GM18498 (cell line): ENCODE measurements around the gene BEST1.
"Not testable (repeated sequence)": the region's sequence is repeated elsewhere in the genome, so short reads cannot be mapped to it uniquely, and the experiment has no call there.

Source experiments
- ATAC-seq: cut with Tn5 transposase; IDR thresholded peaks from one replicate; pipeline ENCODE4 v1.9.1; 2021; ENCODE audit warnings: mild to moderate bottlenecking, moderate library complexity; ENCODE audit not compliant: unreplicated experiment

The BEST1 gene

DNA sequence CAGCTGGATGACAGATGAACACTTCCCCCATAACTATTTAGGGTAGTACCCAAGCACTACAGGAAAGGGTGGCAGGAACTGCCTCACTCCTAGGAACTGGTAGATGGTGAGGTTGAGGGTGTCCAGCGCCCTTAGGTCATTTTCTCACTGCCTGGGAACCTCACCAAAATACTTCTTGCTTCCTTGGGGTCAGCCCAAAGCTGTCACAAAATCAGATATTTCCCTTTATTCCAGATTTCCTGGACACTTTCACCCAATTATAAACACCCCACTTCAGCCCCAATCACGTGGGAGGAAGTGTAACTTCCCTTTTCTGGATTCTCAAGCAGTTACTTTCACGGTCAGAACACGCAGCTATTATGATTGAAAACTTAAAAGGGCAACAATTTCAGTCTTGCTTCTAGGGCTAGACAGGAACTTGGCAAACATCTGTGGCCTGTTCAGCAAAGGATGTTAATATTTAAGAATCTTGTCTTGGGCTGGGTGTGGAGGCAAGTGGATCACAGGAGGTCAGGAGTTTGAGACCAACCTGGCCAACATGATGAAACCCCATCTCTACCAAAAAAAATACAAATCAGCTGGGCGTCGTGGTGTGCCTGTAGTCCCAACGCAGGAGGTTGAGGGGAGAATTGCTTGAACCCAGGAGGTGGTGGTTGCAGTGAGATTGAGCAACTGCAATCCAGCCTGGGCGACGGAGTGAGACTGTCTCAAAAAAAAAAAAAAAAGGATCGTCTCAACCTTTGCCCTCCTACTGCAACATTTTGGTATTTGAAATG lies 13.3 kb downstream of the BEST1 start:
- no peak for ATAC-seq

DNA sequence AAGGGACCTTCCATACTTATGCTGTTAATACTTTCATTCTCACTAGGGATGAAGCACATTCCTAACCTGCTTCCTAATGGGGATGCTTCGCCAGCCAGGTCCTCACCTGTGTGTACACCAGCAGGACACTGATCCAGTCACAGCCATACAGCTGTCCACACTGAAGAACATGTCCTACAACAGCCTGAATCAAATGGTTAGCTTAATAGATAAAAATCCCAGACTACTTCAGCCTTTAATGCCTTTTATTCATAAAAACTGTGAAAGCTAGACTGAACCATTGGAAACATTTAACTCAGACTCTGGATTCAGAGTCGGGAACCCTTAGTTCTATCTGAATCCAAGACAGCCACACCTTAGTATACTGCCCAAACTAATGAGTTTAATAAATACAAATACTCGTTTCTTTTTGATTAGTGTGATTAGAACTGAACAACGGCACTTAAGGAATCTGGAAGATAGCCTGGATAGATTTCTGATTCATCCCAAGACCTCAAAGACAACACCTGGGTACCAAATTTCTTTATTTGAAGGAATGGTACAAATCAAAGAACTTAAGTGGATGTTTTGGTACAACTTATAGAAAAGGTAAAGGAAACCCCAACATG lies 14.0 kb downstream of the BEST1 start:
- ATAC-seq: no peak

DNA sequence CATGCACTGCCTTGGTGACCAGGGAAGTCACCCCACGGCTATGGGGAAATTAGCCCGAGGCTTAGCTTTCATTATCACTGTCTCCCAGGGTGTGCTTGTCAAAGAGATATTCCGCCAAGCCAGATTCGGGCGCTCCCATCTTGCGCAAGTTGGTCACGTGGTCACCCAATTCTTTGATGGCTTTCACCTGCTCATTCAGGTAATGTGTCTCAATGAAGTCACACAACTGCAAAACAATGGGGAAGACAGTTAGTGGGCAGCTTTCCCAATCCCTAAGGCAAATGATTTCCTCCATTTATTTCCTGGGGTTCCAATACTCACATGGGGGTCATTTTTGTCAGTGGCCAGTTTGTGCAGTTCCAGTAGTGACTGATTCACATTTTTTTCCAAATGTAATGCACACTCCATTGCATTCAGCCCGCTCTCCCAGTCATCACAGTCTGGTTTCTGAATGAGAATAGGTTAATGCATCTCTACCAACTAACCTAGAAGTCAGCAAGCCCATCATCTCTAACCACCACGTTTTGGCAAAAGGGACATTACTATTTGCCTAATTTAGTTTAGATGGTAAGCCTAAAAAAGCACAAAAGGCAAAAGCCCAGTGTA lies 14.6 kb downstream of the BEST1 start:
- ATAC-seq: not testable (repeated sequence)

DNA sequence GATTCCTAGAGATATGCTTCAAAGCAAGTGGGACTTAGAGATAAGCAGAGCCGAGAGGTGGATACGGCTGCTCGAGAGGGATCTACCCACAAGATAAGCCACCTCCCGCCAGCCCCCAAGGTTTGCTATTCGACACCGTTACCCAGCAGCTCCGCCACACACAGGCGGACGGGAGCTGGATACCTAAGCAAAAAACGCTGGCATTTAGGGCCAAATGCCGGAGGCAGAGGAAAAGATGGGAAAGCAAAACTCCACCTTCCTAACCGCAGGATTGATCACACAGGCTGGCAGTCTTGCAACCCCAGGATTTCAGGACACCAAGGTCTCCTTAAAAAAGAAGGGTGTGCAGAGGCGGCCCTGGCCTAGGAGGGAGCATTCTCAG lies 16.6 kb downstream of the BEST1 start:
- ATAC-seq: no peak

DNA sequence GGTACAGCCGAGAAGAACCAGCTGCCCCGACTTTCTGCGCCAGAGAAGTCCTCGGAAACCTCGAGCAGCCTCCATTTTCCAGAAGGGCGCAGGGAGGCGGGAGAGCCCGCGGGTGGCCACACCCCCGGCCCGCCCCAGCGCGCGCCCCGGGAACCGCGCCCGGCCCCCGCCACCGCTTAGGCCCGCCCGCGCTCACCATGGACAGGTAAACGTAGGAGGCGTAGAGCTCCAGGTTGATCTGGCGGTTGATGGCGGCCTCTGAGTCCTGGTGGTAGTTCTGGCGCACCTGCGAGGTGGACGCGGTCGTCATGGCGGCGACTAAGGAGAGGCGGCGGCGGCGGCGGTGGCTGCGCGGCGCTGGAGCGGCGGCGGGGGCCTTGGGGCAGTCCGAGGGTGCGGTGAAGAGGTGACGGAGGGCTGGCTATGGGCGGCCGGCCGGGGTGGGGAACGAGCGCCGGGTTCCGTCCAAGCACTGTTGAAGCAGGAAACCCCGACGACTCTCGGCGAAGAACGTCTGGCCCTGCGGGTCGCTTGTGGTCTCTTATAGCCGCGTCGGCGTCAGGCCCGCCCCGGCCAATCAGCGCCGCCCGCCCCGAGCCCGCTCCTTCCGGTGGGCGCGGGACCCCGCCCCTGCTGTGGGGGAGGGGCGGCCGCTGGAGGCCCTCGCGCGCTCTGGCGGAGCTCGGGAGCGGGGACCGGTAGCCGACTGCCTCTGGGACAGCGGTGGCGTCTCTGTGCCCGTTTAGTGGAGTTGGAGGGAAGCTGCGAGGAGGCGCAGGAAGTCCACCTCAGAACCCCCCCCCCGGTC lies 17.2 kb downstream of the BEST1 start, which contains the start of gene FTH1:
TSS of gene FTH1 (minus strand) at position 519 of the 808 bp plus-strand sequence. CDS start at position 310, 209 bp downstream.
- peak; percentile 67 for ATAC-seq

DNA sequence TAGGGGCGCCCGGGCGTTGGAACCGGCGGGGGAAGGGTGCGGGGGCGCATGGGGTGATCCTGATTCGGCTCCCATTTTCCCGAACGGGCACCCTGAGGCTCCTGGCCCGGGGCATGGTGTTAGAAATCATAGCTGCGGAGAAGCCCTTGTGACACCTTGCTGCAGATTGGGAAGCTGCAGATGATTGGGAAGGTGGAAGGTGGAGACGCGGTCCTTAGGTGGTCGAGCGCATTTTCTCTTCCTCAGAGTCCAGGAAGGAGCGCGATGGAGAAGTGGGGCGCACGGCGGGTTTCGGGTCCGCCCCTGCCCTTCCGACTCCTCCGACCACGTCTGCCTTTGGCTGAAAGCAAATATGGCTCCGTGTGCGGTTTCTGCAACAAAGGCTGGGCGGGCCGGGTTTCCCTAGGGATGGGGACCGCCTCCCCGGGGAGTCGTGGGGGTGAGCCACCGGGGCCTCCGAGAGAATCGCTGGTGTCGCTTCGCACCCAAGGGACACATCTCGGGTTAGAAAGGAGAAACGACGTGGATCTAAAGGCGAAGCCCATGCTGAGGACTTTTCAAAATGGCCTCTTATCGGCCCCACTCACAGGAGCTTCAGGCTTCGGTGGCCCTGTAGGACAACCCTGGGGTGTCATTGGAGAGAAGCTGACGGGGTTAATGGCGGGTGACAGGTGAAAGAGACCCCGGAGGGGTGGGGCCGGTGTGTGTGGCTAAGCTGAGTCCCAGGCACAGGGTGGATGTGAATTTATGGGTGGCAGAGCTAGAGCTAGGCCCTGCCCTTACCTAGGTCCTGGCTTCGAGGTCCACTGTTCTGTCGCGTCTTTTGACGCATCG lies 18.0 kb downstream of the BEST1 start:
- ATAC-seq: peak; percentile 28

DNA sequence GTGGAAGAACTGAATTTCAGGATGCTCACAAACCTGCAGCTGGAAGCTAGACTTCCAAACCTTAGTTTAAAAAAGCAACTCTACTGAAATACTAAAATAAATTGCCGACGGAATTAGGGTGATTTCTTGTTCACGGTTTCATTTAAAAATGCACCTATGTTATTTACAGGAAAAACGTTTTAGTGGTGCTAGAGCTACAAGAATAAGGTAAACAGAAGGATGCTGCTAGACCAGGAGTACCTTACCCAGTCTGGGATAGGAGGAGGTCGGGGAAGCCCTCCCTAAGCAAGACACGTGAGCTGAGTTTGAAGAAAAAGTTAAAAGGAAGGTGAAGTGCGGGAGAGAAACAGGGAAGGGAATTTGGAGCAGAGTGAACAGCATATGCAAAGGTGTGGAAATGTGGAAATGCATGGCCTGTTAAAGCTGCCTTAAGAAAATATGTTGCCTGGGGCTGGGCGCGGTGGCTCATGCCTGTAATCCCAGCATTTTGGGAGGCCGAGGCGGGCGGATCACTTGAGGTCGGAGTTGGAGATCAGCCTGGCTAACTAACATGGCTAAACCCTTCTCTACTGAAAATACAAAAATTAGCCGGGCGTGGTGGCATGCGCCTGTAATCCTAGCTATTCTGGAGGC lies 18.7 kb downstream of the BEST1 start:
- no peak for ATAC-seq

DNA sequence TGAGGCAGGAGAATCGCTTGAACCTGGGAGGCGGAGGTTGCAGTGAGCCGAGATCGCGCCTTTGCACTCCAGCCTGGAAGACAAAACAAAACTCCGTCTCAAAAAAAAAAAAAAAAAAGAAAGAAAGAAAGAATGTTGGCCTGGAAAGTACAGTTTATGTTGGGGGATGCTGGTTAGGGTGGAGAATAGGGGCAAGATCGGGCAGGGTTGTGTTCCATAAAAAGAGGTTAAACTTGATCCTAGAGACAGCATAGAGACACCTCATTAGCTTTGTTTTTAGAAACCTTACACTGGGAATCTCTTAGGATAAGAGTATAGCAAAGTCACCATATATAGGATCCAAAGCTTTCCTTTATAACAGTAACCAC lies 19.2 kb downstream of the BEST1 start:
- ATAC-seq: no peak

DNA sequence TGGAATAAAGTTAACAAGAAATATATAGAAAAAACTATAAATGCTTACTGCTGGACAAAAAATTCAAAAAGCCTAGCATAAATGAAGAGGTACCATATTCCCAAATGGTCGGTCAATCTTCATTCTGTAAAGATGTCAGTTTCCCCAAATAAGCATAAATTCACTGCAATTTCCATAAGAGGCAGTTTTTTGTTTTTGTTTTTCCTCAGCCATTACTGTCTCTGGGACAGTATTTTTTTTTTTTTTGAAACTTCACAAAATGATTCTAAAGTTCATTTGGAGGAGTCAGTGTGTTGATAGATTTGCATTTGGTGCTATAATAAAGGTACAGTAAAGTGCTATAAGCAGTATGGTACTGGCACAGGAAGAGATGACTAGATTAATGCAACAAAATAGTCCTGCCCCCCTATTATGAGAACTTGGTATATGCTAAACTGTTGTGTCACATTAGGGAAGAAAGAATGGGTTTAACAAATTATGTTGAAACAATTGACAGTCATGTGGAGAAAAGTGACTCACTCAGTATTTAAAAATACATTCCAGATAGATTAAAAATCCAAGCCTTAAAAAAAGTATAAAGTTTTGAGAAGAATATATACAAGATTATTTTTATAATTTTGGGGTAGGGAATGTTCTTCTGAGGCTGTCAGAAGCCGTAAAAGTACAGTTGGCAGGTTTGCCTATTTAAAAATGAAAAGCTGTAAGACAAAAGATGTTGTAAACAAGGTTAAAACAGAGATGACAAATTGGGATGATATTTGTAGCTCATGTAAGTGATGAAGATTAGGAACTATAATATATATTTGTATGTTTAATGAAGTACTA lies 19.9 kb downstream of the BEST1 start:
- ATAC-seq: no peak

DNA sequence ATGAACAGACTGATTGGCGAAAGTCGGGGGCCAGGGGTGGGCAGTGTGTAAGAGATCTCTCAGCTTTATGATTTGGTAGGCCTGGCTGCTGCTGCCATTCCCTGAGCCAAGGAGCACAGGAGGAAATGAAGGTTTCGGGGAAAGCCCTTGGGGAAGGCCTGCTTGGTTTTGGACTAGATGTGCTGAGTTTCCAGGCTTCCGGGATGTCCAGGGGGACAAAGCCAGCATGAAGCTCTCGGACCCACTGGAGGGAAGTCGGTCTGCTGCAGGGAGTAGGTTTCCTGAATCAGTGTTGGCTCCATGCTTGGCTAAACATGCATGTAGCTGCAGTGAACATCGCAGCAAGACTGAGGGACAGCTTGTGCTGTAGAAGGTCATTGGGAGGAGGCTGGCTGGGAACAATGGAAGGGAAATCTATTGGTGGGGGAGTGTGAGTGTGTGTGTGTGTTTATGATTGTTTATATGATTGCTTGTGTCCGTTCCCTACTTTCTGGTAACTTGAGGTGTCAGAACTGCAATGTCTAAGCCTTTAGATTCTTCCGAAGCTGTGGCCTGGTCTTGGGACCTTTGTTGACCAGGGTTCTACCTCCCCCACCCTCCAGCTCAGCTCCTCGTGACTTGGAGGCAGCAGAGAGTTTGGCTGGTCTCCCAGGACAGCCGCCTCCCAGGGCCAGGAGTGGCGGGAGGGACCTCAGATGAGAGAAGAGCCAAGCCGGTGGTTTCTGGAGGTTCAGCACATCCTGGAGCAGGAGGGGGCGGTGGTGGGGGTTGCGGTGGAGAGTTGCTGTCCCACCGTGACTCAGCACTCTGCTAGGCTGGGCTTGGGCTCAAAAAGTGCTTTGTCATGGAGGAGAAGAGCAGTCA lies 21.3 kb downstream of the BEST1 start:
- no peak for ATAC-seq

DNA sequence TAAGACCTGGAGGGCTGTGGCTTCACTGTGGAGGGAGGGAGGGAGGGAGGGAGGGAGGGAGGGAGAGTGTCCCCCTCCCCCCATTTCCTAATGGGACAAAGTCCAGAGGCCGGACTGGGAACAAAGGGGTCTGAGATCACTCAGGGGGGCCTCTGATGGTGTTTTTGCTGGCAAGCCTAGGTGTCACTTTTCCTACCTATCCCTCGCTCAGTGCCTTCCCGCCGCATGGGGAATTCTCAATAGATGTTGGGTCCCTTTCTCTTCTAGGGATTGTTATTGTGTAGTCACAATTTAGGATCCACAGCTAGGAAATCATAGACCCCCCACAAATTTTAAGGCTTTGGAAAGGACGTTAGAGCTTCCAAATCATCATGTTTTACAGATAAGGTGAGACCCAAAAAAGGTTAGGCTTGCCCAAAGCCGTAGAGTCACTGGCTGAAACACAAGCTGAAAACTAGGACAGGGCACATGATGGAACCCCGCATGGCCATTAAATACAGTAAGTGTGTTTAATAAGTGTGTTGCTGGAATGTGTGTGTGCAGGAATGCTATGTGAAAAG lies 22.0 kb downstream of the BEST1 start:
- no peak for ATAC-seq

DNA sequence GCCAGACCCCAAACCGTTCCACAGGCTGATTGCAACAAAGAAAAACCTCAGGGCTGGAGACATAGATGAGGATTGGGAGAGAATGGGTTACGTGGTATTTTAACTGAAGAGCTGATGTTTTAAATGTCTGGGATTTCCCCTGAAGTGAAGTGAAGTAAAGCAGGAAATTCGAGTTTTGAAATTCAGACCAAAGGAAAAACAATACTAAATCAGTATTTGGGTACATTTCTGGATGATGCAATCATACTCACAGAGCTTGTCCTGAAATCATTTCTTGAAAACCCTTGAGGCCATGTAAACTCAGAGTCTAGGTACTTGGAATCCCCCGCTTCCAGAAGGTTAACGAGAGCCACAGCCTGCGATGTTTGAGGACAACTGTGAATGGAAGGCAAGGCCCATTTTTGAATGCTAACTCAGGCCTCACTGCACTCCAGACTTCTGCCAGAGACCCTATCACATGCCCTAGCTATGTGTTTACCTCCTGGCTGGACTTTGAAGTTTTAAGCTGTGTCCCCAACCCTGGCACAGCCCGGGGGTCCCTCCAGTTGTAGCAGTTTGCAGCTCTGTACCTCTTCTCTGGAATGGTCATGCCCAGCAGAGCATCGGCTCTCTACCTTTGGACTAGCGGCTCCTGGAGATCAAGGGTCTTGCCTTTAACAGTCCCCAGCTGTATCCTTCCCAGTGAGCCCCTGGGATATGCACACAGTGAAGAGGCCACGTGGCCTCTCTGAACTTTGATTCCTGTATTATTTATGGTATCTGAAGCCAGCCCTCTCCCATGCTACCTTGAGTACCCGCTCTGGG lies 22.7 kb downstream of the BEST1 start:
- no peak for ATAC-seq

DNA sequence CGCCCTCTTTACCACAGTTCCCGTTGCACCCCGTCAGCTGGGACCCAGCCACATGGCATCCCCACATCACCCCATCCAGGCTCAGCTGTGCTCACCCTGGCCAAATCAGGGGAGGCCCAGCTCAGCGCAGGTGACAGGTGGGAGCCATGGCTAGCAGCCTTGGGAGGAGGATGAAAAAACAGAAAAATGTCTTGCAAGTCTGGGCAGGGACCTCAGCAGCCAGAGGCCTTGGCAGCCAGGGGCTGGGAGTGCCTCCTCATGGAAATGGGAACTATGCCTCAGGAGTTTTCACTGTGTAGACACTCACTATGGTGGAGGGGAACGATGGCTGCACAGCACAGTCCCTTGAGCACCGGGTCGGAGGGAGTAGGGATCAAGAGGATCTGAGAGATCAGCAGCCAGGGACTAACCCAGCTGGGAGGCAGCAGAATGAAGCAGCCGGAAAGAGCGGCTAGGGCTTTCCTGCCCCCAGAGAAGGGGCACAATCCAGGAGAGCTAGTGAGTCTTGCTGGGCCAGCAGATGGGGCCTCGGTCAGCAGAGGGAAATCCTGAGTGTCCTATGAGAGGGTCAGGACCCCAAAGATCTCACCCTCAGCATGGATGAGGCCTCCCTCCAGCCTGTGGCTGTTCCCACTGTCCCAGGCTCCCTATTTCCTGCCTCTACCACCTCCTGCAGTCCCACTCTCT lies 23.5 kb downstream of the BEST1 start:
- ATAC-seq: no peak

DNA sequence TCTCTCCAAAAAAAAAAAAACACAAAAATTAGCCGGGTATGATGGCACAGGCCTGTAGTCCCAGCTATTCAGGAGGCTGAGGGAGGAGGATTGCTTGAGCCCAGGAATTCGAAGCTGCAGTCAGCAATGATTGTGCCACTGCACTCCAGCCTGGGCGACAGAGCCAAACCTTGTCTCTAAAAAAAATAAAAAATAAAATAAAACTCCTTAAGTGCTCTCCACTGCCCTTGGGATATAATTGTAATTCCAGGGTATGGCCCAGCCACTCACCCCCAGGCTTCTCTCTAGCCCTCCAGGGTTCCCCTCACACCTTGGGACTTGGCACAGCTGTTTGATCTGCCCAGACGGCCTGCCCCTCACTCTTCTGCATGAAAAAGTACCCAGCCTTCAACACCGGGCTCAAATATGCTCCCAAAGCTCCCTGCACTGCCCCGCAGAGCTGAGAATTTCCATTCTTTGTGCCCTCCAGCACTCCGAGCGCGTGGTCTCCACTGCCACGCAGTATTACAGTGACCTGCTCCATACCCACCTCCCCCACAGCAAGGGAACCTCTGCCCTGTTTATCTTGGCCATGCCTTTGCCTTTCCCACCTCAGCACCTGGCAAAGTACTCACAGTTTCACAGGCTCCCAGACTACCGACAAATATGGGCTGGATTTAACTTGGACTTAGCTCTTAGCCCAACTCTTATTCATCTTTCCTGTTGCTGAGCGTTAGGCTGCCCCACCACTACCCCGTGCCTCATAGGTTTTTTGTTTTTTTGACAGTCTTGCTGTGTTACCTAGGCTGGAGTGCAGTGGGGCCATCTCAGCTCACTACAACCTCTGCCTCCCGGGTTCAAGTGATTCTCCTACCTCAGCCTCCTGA lies 24.8 kb downstream of the BEST1 start:
- ATAC-seq: no peak

DNA sequence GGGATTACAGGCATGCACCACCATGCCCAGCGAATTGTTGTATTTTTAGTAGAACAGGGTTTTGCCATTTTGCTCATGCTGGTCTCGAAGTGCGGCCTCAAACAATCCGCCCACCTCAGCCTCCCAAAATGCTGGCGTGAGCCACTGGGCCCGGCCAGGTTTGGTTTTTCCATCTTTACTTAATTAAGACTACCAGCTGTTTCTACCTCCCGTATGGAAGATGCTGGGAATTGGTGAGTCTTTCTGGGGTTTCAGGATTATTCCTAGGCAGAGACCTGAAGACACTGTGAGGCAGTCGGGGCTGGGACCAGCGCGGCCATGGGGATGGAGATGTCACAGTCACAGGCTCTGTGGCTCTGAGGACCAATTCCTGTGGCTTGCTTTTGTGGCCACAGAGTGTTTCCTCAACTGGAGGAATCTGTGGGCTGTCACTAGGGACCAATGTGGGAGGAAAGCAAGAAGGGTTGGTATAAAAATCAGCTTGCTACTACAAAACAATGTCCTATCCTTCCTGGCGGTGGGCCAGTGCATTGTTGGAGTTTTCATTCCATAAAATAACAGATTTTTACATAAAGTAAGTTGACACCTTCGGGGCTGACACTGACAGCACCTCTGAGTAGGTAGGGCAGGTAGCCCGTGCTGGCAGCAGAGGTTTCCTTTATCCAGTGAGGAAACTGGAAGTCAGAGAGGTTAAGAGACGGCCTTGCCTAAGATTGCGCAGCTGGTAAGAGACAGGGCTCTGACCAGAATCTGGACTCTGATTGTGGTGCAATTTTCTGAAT lies 25.7 kb downstream of the BEST1 start:
- ATAC-seq: no peak
